HepG2 (cell line): ENCODE data around the gene MGAT2. TPM values are rescaled to one million over a fixed set of nuclear protein-coding genes. Genes with fewer than 3 reads are reported as not detected.
A peak's percentile ranks its signal among the peaks of the same experiment; 100 is the strongest.

Experiments
- ARNT2 ChIP-seq: sonication (generic); formaldehyde crosslinking; IDR thresholded peaks from 2 replicates; pipeline ENCODE4 v1.8.0; 2022; ENCODE audit warnings: mild to moderate bottlenecking, low read depth, missing genetic modification reagents, moderate library complexity
- EP300 ChIP-seq, 3 experiments: sonication (generic) in 1 of 3; formaldehyde crosslinking in 1 of 3; IDR thresholded peaks; 2 replicates each; pipeline versions ENCODE4 v1.5.1 to v1.6.1; 2011 to 2020; ENCODE audit warnings: low read depth in 2 of 3, low read length in 2 of 3, borderline replicate concordance in 1 of 3, improper control_type of control experiment in 1 of 3, mild to moderate bottlenecking in 1 of 3, missing genetic modification reagents in 1 of 3, moderate library complexity in 1 of 3
- MXI1 ChIP-seq: IDR thresholded peaks from 3 replicates; pipeline ENCODE4 v1.6.1; 2012; ENCODE audit warnings: low read depth, low read length, inconsistent platforms, borderline replicate concordance
- RFX5 ChIP-seq: IDR thresholded peaks from 2 replicates; pipeline ENCODE4 v1.6.1; 2011; ENCODE audit warnings: low read depth, low read length, improper control_type of control experiment
- SIN3B ChIP-seq: fragments of 150-350 bp; IDR thresholded peaks from 2 replicates; pipeline ENCODE4 v1.6.1; 2014; ENCODE audit warnings: low read length
- TAF1 ChIP-seq: sonication (generic); formaldehyde crosslinking; IDR thresholded peaks from 2 replicates; pipeline ENCODE4 v1.4.0; 2020; ENCODE audit warnings: missing genetic modification reagents
- ZNF747 ChIP-seq: sonication (generic); formaldehyde crosslinking; IDR thresholded peaks from 2 replicates; pipeline ENCODE4 v1.8.1; 2023; ENCODE audit warnings: missing genetic modification reagents, mild to moderate bottlenecking, borderline replicate concordance
- ZNF749 ChIP-seq: sonication (generic); formaldehyde crosslinking; IDR thresholded peaks from 2 replicates; pipeline ENCODE4 v1.8.0; 2022; ENCODE audit warnings: mild to moderate bottlenecking, missing genetic modification reagents, moderate library complexity, borderline replicate concordance
- polyA plus RNA-seq, 8 experiments: library from polyadenylated mRNA; depleted of rRNA in 3 of 8; stranded (reverse) in 7 of 8; unstranded in 1 of 8; fragments of >200 nt; fragmentation: Illumina TruSeq in 4 of 8; extraction: Trizol in 4 of 8; gene quantifications; 2 replicates each; pipeline versions ENCODE4 v1.2.1 to v1.2.3, GENCODE V29; 2011 to 2016; ENCODE audit warnings: low read depth in 4 of 8, missing spikeins in 1 of 8, mixed read lengths in 1 of 8; ENCODE audit not compliant: insufficient read depth in 1 of 8
- total RNA-seq, 5 experiments: library from RNA; depleted of rRNA; stranded (reverse); fragments of >200 nt; fragmentation: Illumina TruSeq; extraction: Trizol; gene quantifications; 2 replicates each; pipeline ENCODE4 v1.2.3, GENCODE V29; 2016; ENCODE audit warnings: low read depth in 1 of 5
- TF ChIP-seq, protein P1 (sequence below): IDR thresholded peaks from 2 replicates; pipeline ENCODE4 v1.6.1; 2016; ENCODE audit warnings: mild to moderate bottlenecking
- TF ChIP-seq, protein P2 (sequence below): sonication (generic); formaldehyde crosslinking; IDR thresholded peaks from 2 replicates; pipeline ENCODE4 v1.4.0; 2020; ENCODE audit warnings: low read depth, mild to moderate bottlenecking, missing genetic modification reagents
- TF ChIP-seq, protein P3 (sequence below): IDR thresholded peaks from 2 replicates; pipeline ENCODE4 v1.6.1; 2016
- TF ChIP-seq, protein P4 (sequence below): sonication (generic); formaldehyde crosslinking; IDR thresholded peaks from 2 replicates; pipeline ENCODE4 v1.5.0; 2020; ENCODE audit warnings: missing genetic modification reagents, mild to moderate bottlenecking, borderline replicate concordance
- TF ChIP-seq, protein P5 (sequence below): sonication (generic); formaldehyde crosslinking; IDR thresholded peaks from 2 replicates; pipeline ENCODE4 v1.4.0; 2020; ENCODE audit warnings: missing genetic modification reagents
- TF ChIP-seq, protein P6 (sequence below): IDR thresholded peaks from 2 replicates; pipeline ENCODE4 v1.6.1; 2012; ENCODE audit warnings: inconsistent platforms
- TF ChIP-seq, protein P7 (sequence below): sonication (generic); formaldehyde crosslinking; conservative IDR thresholded peaks from 2 replicates; pipeline ENCODE4 v1.4.0; 2020; ENCODE audit warnings: missing genetic modification reagents

Gene MGAT2
- total and polyA plus RNA-seq, 2 of the 13 experiments (the other 11 are each of a cell fraction or from before 2014, with no cell fraction given): 12.9 to 51.9 TPM

DNA sequence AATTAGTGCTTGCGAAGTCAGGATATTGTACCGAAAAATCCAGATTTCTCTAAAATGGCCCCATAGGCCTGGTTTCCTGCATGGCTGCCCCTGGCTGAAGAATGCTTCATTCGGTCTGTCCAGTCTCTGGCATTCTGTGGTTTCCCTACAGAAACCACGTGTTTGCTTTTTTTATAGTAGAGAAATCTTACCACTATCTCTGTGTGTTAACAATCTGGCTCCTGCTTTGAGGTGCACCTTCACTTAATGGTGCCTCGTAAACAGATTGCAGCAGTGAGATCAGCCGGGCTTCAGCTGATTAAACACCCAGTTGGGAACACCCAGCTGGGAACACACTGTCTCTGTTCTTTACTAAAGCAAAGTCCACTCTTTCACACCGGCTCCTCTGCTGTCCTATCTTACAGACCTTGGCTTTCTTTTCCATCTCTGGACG is 21.1 kb downstream of the MGAT2 start (continued):
- TF ChIP-seq EP300 (IDR thresholded peaks at IDR 0.05; ENCODE audit: low read depth in 2 of 2, low read length in 2 of 2) (peak in 1 of 2 experiments; percentile 85; a peak in 2 of 4 replicates), EP300 (CRISPR knock-in tag; IDR thresholded peaks at IDR 0.05; ENCODE audit: borderline replicate concordance) (peak; percentile 83), RFX5 (no peak), MXI1 (peak; percentile 84; the same call in 1 of the 3 replicates), ARNT2 (no peak), TAF1 (no peak), ZNF749 (CRISPR knock-in tag) (no peak), ZNF747 (CRISPR knock-in tag) (no peak), SIN3B (no peak)
- TF ChIP-seq, protein P1, sequence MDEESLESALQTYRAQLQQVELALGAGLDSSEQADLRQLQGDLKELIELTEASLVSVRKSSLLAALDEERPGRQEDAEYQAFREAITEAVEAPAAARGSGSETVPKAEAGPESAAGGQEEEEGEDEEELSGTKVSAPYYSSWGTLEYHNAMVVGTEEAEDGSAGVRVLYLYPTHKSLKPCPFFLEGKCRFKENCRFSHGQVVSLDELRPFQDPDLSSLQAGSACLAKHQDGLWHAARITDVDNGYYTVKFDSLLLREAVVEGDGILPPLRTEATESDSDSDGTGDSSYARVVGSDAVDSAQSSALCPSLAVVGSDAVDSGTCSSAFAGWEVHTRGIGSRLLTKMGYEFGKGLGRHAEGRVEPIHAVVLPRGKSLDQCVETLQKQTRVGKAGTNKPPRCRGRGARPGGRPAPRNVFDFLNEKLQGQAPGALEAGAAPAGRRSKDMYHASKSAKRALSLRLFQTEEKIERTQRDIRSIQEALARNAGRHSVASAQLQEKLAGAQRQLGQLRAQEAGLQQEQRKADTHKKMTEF (CRISPR knock-in tag): peak; percentile 92
- TF ChIP-seq, protein P2, sequence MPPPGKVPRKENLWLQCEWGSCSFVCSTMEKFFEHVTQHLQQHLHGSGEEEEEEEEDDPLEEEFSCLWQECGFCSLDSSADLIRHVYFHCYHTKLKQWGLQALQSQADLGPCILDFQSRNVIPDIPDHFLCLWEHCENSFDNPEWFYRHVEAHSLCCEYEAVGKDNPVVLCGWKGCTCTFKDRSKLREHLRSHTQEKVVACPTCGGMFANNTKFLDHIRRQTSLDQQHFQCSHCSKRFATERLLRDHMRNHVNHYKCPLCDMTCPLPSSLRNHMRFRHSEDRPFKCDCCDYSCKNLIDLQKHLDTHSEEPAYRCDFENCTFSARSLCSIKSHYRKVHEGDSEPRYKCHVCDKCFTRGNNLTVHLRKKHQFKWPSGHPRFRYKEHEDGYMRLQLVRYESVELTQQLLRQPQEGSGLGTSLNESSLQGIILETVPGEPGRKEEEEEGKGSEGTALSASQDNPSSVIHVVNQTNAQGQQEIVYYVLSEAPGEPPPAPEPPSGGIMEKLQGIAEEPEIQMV (CRISPR knock-in tag): no peak
- TF ChIP-seq, protein P3, sequence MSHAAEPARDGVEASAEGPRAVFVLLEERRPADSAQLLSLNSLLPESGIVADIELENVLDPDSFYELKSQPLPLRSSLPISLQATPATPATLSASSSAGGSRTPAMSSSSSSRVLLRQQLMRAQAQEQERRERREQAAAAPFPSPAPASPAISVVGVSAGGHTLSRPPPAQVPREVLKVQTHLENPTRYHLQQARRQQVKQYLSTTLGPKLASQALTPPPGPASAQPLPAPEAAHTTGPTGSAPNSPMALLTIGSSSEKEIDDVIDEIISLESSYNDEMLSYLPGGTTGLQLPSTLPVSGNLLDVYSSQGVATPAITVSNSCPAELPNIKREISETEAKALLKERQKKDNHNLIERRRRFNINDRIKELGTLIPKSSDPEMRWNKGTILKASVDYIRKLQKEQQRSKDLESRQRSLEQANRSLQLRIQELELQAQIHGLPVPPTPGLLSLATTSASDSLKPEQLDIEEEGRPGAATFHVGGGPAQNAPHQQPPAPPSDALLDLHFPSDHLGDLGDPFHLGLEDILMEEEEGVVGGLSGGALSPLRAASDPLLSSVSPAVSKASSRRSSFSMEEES: 0 out of 2 replicates have a peak, but pooled peaks have one; percentile 35
- TF ChIP-seq, protein P4, sequence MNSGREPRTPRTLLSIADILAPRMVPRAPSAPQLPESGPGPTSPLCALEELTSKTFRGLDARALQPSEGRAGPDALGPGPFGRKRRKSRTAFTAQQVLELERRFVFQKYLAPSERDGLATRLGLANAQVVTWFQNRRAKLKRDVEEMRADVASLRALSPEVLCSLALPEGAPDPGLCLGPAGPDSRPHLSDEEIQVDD (CRISPR knock-in tag): no peak
- TF ChIP-seq, protein P5, sequence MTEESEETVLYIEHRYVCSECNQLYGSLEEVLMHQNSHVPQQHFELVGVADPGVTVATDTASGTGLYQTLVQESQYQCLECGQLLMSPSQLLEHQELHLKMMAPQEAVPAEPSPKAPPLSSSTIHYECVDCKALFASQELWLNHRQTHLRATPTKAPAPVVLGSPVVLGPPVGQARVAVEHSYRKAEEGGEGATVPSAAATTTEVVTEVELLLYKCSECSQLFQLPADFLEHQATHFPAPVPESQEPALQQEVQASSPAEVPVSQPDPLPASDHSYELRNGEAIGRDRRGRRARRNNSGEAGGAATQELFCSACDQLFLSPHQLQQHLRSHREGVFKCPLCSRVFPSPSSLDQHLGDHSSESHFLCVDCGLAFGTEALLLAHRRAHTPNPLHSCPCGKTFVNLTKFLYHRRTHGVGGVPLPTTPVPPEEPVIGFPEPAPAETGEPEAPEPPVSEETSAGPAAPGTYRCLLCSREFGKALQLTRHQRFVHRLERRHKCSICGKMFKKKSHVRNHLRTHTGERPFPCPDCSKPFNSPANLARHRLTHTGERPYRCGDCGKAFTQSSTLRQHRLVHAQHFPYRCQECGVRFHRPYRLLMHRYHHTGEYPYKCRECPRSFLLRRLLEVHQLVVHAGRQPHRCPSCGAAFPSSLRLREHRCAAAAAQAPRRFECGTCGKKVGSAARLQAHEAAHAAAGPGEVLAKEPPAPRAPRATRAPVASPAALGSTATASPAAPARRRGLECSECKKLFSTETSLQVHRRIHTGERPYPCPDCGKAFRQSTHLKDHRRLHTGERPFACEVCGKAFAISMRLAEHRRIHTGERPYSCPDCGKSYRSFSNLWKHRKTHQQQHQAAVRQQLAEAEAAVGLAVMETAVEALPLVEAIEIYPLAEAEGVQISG (CRISPR knock-in tag): peak; percentile 81
- TF ChIP-seq, protein P6, sequence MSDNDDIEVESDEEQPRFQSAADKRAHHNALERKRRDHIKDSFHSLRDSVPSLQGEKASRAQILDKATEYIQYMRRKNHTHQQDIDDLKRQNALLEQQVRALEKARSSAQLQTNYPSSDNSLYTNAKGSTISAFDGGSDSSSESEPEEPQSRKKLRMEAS: peak; percentile 80
- TF ChIP-seq, protein P7, sequence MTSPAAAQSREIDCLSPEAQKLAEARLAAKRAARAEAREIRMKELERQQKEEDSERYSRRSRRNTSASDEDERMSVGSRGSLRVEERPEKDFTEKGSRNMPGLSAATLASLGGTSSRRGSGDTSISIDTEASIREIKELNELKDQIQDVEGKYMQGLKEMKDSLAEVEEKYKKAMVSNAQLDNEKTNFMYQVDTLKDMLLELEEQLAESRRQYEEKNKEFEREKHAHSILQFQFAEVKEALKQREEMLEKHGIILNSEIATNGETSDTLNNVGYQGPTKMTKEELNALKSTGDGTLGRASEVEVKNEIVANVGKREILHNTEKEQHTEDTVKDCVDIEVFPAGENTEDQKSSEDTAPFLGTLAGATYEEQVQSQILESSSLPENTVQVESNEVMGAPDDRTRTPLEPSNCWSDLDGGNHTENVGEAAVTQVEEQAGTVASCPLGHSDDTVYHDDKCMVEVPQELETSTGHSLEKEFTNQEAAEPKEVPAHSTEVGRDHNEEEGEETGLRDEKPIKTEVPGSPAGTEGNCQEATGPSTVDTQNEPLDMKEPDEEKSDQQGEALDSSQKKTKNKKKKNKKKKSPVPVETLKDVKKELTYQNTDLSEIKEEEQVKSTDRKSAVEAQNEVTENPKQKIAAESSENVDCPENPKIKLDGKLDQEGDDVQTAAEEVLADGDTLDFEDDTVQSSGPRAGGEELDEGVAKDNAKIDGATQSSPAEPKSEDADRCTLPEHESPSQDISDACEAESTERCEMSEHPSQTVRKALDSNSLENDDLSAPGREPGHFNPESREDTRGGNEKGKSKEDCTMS (CRISPR knock-in tag): no peak
